Fibroblast of gingiva (primary cell): Measurements from ENCODE around the gene FAM114A1.

Source experiments
- DNase-seq: peaks from one replicate; pipeline ENCODE4 v3.0.0-alpha.2; 2011; ENCODE audit warnings: low read depth

Gene FAM114A1

GRCh38 chr4:38867478-38868058 lies at the start of gene FAM114A1:
TSS of gene FAM114A1 (plus strand) at chr4:38867806. CDS start at chr4:38878079, 10,273 bp downstream.
- DNase-seq = peak; percentile 88

GRCh38 chr4:38818441-38818976 lies 49.1 kb upstream of the FAM114A1 start:
- DNase-seq = no peak

GRCh38 chr4:38819569-38819968 lies 48.0 kb upstream of the FAM114A1 start:
- no peak for DNase-seq

- DNase-seq = no peak
Observed at GRCh38 chr4:38820329-38821061, 47.1 kb upstream of the FAM114A1 start.

GRCh38 chr4:38821739-38822138 lies 45.9 kb upstream of the FAM114A1 start:
- no peak for DNase-seq

GRCh38 chr4:38822748-38823303 lies 44.8 kb upstream of the FAM114A1 start:
- DNase-seq = no peak

- no peak for DNase-seq
Observed at GRCh38 chr4:38823766-38824165, 43.8 kb upstream of the FAM114A1 start.

GRCh38 chr4:38829237-38829636 lies 38.4 kb upstream of the FAM114A1 start:
- DNase-seq = no peak

GRCh38 chr4:38831653-38832052 lies 36.0 kb upstream of the FAM114A1 start:
- DNase-seq = peak; percentile 29

DNA sequence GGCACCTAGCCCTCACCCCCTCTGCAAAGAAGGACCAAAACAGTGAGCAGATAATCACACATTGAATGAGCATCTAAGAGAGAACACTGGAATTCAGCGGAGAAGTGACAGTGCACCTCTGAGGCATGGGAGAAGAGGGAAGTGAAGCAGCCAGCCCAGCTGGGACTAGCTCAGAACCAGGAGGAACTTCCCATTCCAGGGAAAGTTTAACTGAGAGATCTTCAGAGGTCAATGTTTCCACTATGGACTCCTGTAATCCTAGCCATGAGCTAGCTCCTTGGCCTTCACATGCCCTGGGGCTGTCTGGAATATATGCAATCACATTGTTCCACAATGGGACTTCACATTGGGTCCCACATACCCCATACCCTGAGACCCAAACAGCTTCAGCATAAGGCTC lies 35.4 kb upstream of the FAM114A1 start:
- DNase-seq = no peak

GRCh38 chr4:38832624-38833528 lies 34.7 kb upstream of the FAM114A1 start:
- DNase-seq = no peak

DNA sequence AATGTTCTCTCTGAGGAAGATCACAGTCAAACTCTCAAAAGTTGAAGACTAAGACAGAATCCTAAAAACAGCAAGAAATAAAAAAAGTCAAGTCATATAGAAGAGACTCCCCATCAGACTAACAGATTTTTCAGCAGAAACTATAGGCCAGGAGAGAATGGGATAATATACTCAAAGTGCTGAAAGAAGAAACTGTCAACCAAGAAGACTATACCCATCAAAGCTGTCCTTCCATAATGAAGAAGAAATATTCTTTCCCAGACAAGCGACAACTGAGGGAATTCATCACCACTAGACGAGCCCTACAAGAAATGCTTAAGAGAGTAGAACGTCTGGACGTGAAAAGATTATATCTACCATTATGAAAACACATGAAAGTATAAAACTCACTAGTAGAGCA lies 33.0 kb upstream of the FAM114A1 start:
- DNase-seq = no peak

DNA sequence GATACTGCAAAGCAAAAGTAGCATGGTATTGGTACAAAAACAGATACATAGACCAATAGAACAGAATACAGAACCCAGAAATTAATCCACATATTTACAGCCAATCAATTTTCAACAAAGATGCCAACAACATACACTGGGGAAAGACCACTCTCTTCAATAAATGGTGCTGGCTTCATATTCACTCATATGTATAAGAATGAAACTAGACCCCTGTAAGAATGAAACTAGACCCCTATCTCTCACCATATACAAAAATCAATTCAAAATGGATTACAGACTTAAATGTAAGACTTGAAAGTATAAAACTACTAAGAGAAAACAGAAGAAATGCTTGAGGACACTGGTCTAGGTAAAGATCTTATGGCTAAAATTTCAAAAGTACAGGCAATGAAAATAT lies 30.3 kb upstream of the FAM114A1 start:
- DNase-seq = no peak

DNA sequence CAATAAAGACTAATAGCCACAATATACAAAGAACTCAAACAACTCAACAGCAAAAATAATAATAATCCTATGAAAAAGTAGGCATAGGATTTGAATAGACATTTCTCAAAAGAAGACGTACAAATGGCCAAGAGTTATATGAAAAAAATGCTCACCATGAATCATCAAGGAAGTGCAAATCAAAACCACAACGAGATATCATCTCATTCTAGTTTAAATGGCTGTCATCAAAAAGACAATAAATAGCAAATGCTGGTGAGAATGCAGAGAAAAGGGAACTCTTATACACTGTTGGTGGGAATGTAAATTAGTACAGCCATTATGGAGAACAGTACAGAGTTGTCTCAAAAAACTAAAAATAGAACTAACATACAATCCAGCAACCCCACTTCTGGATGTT lies 29.8 kb upstream of the FAM114A1 start:
- DNase-seq = no peak

GRCh38 chr4:38842994-38843393 lies 24.6 kb upstream of the FAM114A1 start:
- no peak for DNase-seq

DNA sequence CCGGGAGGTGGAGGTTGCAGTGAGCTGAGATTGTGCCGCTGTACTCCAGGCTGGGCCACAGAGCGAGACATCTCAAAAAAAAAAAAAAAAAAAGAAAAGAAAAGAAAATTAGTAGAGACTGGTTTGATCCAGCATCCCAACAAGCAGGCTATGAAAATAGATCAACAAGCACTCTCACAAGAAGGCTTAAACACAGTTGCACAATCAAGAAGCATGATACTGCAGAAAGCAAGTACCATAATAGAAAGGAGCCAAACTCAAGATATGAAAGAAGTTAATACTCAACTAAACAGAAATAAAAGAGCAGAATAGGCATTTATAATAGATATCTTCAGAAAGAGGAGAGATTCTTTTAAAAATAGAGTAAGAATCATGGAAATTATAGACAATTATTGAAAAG lies 21.6 kb upstream of the FAM114A1 start:
- peak; percentile 23 for DNase-seq

GRCh38 chr4:38855466-38855865 lies 12.1 kb upstream of the FAM114A1 start:
- no peak for DNase-seq

DNA sequence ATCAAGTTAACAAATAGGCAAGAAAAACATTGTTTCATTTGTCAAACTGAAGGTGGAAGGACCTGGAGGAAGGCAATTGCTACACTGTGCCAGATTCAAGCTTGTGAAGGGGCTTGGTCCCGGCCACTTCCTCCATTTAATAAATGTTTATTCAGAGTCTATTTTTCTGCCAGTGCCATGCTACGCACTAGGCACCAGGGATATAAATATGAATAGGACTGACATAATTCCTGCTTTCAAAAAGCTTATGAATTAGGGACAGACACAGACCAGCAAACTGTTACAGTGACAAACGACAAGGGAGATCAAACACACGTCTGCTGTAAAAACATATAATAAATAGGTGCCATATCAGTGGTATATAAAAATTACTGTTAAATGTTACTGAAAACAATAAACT lies 11.6 kb upstream of the FAM114A1 start:
- no peak for DNase-seq

DNA sequence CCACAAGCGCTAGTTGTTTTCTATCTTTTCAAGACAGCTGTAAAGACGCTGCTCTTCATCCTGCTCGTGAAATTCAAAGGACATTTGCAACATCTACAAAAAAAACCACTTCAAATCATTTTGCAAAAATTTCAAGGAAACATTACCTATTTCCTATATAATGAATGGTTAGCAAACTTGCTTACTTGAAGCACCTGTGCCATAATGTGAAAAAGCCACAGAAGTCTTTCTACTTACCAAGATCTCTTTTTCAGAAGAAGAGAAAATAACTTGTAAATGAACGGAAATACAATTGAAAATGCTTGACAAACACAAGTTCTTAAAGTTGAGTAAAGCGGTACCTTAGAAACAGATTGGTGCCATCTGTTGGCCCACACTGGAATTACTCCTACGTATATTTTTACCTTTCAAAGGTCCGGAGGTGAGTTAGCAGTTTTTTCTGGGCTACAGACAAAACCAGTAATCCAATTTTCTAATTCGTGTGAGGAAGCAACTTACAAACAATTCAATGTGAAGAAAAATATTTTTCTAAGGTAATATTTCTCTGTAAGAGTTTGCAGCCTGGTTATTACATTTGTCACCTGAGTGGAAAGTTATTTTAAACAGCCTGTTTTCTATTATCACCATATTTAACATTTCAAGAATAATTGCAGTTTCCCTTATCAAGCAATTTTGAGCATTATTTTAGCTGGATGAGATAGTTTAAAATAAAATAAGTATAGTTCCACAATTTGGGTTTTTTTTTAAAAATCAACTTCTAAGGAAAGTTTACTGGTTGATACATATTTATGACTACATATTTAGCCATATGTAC lies 10.9 kb upstream of the FAM114A1 start, which contains the start of gene TLR6:
Gene TLR6, minus strand, starts transcription at position 294 of the 814 bp plus-strand sequence. CDS start 27,344 bp downstream, outside the sequence.
- DNase-seq = peak; percentile 24

DNA sequence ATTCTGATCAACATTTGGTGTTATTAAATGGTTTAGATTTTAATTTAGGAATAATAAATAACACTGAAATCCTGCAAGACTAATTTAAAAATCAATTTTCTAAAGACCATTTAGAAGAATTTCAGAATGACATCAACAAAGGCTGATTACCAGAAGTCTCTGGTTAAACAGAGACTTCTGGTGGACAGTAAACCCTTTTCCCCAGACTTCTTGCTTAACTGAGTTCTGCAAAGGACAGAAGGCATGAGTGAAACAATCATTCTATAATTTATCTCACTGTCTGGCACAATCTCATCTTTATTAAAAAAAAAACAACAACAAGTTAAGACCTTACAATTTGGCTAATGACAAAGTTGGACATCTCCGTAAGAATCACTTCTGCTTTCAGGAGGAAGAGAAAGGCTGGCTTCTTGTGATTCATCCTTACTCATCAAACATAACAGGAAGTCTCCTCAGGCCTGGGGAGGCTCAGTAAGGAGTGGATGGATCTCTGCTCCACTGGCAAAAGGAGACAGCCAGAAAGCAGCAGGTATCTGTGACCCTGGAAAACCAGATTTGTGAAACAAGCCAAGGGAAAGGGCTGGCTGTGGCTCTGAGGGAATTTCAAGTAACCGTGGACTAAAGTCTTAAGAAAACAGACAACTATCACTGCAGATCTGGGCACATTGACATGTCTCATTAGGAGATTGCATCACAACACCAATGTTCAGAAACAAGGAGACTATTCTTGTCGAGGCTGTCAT lies 10.1 kb upstream of the FAM114A1 start:
- DNase-seq = peak; percentile 74

DNA sequence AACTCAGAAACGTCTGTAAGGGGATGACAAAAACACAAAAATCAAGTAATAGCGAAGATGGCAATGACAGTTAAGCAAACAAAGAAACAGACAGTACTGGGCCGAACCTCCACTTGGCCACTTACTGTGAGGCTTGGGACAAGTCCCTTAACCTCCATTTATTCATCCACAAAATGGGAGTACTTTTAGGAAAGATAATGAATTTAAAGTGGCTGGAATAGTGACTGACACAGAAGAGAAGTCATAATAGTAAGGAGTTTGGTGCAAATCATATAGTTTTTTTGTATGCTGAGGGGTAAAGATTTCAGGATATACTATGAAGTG lies 9.5 kb upstream of the FAM114A1 start:
- DNase-seq = no peak
